Smooth muscle cell (in vitro differentiated cells): ENCODE data around the gene NR2F1. TPM values are rescaled to one million over a fixed set of nuclear protein-coding genes. Genes with fewer than 3 reads are reported as not detected.
A peak's percentile ranks its signal among the peaks of the same experiment; 100 is the strongest.

Experiments used
- DNase-seq: peaks from one replicate; lab custom pipeline; 2025; ENCODE audit not compliant: unreplicated experiment; lab: John Stamatoyannopoulos, UW
- H2AFZ ChIP-seq: fragments of 200-600 bp; sonication (generic); 2 replicates; pipeline ENCODE4 v1.6.0; 2016; ENCODE audit warnings: antibody characterized with exemption, low read depth, mild to moderate bottlenecking
- H3F3A ChIP-seq: fragments of 200-600 bp; sonication (generic); 2 replicates; pipeline ENCODE4 v1.6.0; 2017; ENCODE audit warnings: antibody characterized with exemption, low read depth
- H3K27ac ChIP-seq: fragments of 200-600 bp; sonication (generic); 2 replicates; pipeline ENCODE4 v1.5.1; 2016; ENCODE audit warnings: low read depth, mild to moderate bottlenecking
- H3K27me3 ChIP-seq: fragments of 200-600 bp; sonication (generic); 2 replicates; pipeline ENCODE4 v1.6.1; 2016; ENCODE audit warnings: low read depth, mild to moderate bottlenecking
- H3K36me3 ChIP-seq: fragments of 200-600 bp; sonication (generic); 2 replicates; pipeline ENCODE4 v1.5.1; 2016; ENCODE audit warnings: low read depth
- H3K4me1 ChIP-seq: fragments of 200-600 bp; sonication (generic); 2 replicates; pipeline ENCODE4 v1.5.1; 2016; ENCODE audit warnings: low read depth
- H3K4me2 ChIP-seq: fragments of 200-600 bp; sonication (generic); 2 replicates; pipeline ENCODE4 v1.6.0; 2016; ENCODE audit warnings: mild to moderate bottlenecking
- H3K4me3 ChIP-seq: fragments of 200-600 bp; sonication (generic); 2 replicates; pipeline ENCODE4 v1.5.1; 2016; ENCODE audit warnings: mild to moderate bottlenecking
- H3K79me2 ChIP-seq: fragments of 200-600 bp; sonication (generic); 2 replicates; pipeline ENCODE4 v1.6.0; 2016; ENCODE audit warnings: low read depth, mild to moderate bottlenecking
- H3K9ac ChIP-seq: fragments of 200-600 bp; sonication (generic); 2 replicates; pipeline ENCODE4 v1.6.0; 2016; ENCODE audit warnings: low read depth
- H3K9me3 ChIP-seq: fragments of 200-600 bp; sonication (generic); replicated peaks from 2 replicates; pipeline ENCODE4 v1.5.1; 2016; ENCODE audit warnings: low read depth
- H4K20me1 ChIP-seq: fragments of 200-600 bp; sonication (generic); 2 replicates; pipeline ENCODE4 v1.6.0; 2016; ENCODE audit warnings: low read depth
- WGBS: methylation state at CpG from one replicate; pipeline ENCODE4 v1.1.7; 2016; ENCODE audit warnings: low lambda C conversion rate; 5-methylcytosine and 5-hydroxymethylcytosine counted together
- polyA plus RNA-seq: library from polyadenylated mRNA; unstranded; fragments of >200 nt; fragmentation: Nextera tagmentation; extraction: Ambion mirVana; gene quantifications from 2 replicates; pipeline ENCODE4 v1.2.1, GENCODE V29; 2016
- total RNA-seq: library from RNA; depleted of rRNA; stranded (reverse); fragments of >200 nt; gene quantifications from 2 replicates; pipeline ENCODE4 v1.2.3, GENCODE V29; 2014
- TF ChIP-seq, protein P1 (sequence below): fragments of 200-600 bp; sonication (generic); IDR thresholded peaks from 2 replicates; pipeline ENCODE4 v1.5.1; 2017; ENCODE audit warnings: borderline replicate concordance, mild to moderate bottlenecking, antibody characterized with exemption; ENCODE audit not compliant: insufficient read depth, poor library complexity, severe bottlenecking

The NR2F1 gene
- total and polyA plus RNA-seq, 2 experiments from 2014 or later, result 6.0 to 8.2 TPM

GRCh38 chr5:93589152-93589828 is 6.3 kb downstream of the NR2F1 start:
- no peaks in the 10 kb centered on the region for H3F3A ChIP-seq
- peaks cover 10% of the 10 kb centered on the region for H3K36me3 ChIP-seq
- H3K9me3 ChIP-seq, result no peaks in the 10 kb centered on the region
- DNase-seq, result no peak
- H2AFZ ChIP-seq, result no peak overlapping the region
- peak overlapping the region; percentile 48 for H3K4me2 ChIP-seq
- peaks cover 83% of the 10 kb centered on the region for H4K20me1 ChIP-seq
- H3K79me2 ChIP-seq, result peaks cover 4% of the 10 kb centered on the region
- H3K9ac ChIP-seq, result no peak overlapping the region
- no peak overlapping the region for H3K4me3 ChIP-seq
- H3K27me3 ChIP-seq, result peaks cover 86% of the 10 kb centered on the region
- 74% methylated on average over 6 of the region's 6 CpGs for WGBS
- H3K4me1 ChIP-seq, result peaks cover 23% of the 10 kb centered on the region
- TF ChIP-seq, protein P1, sequence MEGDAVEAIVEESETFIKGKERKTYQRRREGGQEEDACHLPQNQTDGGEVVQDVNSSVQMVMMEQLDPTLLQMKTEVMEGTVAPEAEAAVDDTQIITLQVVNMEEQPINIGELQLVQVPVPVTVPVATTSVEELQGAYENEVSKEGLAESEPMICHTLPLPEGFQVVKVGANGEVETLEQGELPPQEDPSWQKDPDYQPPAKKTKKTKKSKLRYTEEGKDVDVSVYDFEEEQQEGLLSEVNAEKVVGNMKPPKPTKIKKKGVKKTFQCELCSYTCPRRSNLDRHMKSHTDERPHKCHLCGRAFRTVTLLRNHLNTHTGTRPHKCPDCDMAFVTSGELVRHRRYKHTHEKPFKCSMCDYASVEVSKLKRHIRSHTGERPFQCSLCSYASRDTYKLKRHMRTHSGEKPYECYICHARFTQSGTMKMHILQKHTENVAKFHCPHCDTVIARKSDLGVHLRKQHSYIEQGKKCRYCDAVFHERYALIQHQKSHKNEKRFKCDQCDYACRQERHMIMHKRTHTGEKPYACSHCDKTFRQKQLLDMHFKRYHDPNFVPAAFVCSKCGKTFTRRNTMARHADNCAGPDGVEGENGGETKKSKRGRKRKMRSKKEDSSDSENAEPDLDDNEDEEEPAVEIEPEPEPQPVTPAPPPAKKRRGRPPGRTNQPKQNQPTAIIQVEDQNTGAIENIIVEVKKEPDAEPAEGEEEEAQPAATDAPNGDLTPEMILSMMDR, result no peak
- H3K27ac ChIP-seq, result no peak overlapping the region

GRCh38 chr5:93589829-93590215 is 6.8 kb downstream of the NR2F1 start:
- Histone ChIP-seq H4K20me1 (peaks cover 87% of the 10 kb centered on the region), H3F3A (no peaks in the 10 kb centered on the region), H3K27me3 (peaks cover 92% of the 10 kb centered on the region), H3K4me2 (no peak overlapping the region), H3K9me3 (no peaks in the 10 kb centered on the region), H3K4me1 (peaks cover 27% of the 10 kb centered on the region), H2AFZ (no peak overlapping the region), H3K9ac (no peak overlapping the region), H3K79me2 (peaks cover 4% of the 10 kb centered on the region), H3K4me3 (no peak overlapping the region), H3K27ac (no peak overlapping the region), H3K36me3 (peaks cover 10% of the 10 kb centered on the region)
- TF ChIP-seq, protein P1, result no peak
- no peak for DNase-seq
- 64% methylated on average over 2 of the region's 2 CpGs for WGBS

DNA sequence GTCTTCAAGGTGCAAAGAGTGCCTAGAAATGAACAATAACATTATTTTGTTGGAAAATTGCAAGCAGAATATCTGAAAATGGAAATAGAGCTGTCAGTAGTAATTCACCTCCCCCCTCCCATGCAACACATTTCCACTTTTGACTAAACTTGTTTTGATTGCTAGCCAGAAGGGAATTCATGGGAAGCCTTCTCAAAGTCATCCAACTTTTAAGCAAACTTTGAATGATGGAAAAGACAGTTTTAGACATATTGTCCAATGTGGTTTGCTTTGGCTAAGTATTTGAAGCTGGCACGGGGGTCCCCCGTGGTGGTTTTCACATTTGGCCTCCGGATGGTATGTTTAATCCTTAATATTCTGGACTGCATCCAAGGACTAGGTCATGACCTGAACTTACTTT is 7.5 kb downstream of the NR2F1 start:
- no peak for DNase-seq
- peaks cover 4% of the 10 kb centered on the region for H3K79me2 ChIP-seq
- no peaks in the 10 kb centered on the region for H3K9me3 ChIP-seq
- H3K27me3 ChIP-seq, result peaks cover 98% of the 10 kb centered on the region
- H3K4me2 ChIP-seq, result no peak overlapping the region
- no peak overlapping the region for H2AFZ ChIP-seq
- H3F3A ChIP-seq, result no peaks in the 10 kb centered on the region
- WGBS, result 66% methylated on average over 3 of the region's 3 CpGs
- H3K4me1 ChIP-seq, result peaks cover 33% of the 10 kb centered on the region
- no peak overlapping the region for H3K27ac ChIP-seq
- no peak overlapping the region for H3K4me3 ChIP-seq
- TF ChIP-seq, protein P1, result no peak
- no peak overlapping the region for H3K9ac ChIP-seq
- H3K36me3 ChIP-seq, result peaks cover 10% of the 10 kb centered on the region
- peaks cover 90% of the 10 kb centered on the region for H4K20me1 ChIP-seq
